ENCODE data around the gene EPHA3.

The EPHA3 gene

GRCh38 chr3:89503891-89504391 lies 396.5 kb downstream of the EPHA3 start:
- no peak overlapping the region for H3K4me2 ChIP-seq (ENCODE audit: low read depth, low read length, poor library complexity, severe bottlenecking)
- no peaks in the 10 kb centered on the region for H3F3A ChIP-seq (ENCODE audit: low read depth)
- H3K4me3 ChIP-seq (ENCODE audit: low read length, poor library complexity, severe bottlenecking), result no peak overlapping the region
- H3K27me3 ChIP-seq (ENCODE audit: insufficient read depth, low read length, poor library complexity, severe bottlenecking), result no peaks in the 10 kb centered on the region
- H4K20me1 ChIP-seq (ENCODE audit: insufficient read depth, low read length, poor library complexity, severe bottlenecking), result no peaks in the 10 kb centered on the region
- TF ChIP-seq CTCF (conservative IDR thresholded peaks at IDR 0.05; ENCODE audit: low read length) (no peak), EZH2phosphoT487 (IDR thresholded peaks at IDR 0.05; ENCODE audit: borderline replicate concordance) (no peak)
- no peaks in the 10 kb centered on the region for H3K9me3 ChIP-seq (ENCODE audit: insufficient read depth, low read depth, low read length)
- H3K36me3 ChIP-seq (ENCODE audit: insufficient read depth, low read length), result no peaks in the 10 kb centered on the region
- H3K79me2 ChIP-seq (ENCODE audit: insufficient read depth, low read length), result no peaks in the 10 kb centered on the region
- H3K4me1 ChIP-seq (ENCODE audit: insufficient read depth, low read length, poor library complexity, severe bottlenecking), result no peaks in the 10 kb centered on the region
- H3K9me2 ChIP-seq (replicated peaks; ENCODE audit: low read depth, low read length), result no peaks in the 10 kb centered on the region
- H2AFZ ChIP-seq (ENCODE audit: low read length), result no peak overlapping the region
- no peak overlapping the region for H3K9ac ChIP-seq (ENCODE audit: low read depth, low read length, poor library complexity, severe bottlenecking)

GRCh38 chr3:89504432-89504831 lies 397.0 kb downstream of the EPHA3 start:
- no peak for TF ChIP-seq EZH2phosphoT487 (IDR thresholded peaks at IDR 0.05; ENCODE audit: borderline replicate concordance)
- no peak for TF ChIP-seq CTCF (conservative IDR thresholded peaks at IDR 0.05; ENCODE audit: low read length)
- no peak overlapping the region for H3K4me2 ChIP-seq (ENCODE audit: low read depth, low read length, poor library complexity, severe bottlenecking)
- no peak overlapping the region for H3K9ac ChIP-seq (ENCODE audit: low read depth, low read length, poor library complexity, severe bottlenecking)
- H3K4me1 ChIP-seq (ENCODE audit: insufficient read depth, low read length, poor library complexity, severe bottlenecking), result no peaks in the 10 kb centered on the region
- H3K9me3 ChIP-seq (ENCODE audit: insufficient read depth, low read depth, low read length), result no peaks in the 10 kb centered on the region
- no peaks in the 10 kb centered on the region for H4K20me1 ChIP-seq (ENCODE audit: insufficient read depth, low read length, poor library complexity, severe bottlenecking)
- H3K79me2 ChIP-seq (ENCODE audit: insufficient read depth, low read length), result no peaks in the 10 kb centered on the region
- no peaks in the 10 kb centered on the region for H3K36me3 ChIP-seq (ENCODE audit: insufficient read depth, low read length)
- H3K4me3 ChIP-seq (ENCODE audit: low read length, poor library complexity, severe bottlenecking), result no peak overlapping the region
- no peaks in the 10 kb centered on the region for H3F3A ChIP-seq (ENCODE audit: low read depth)
- H3K9me2 ChIP-seq (replicated peaks; ENCODE audit: low read depth, low read length), result no peaks in the 10 kb centered on the region
- H3K27me3 ChIP-seq (ENCODE audit: insufficient read depth, low read length, poor library complexity, severe bottlenecking), result no peaks in the 10 kb centered on the region
- H2AFZ ChIP-seq (ENCODE audit: low read length), result 0 out of 2 replicates have a peak overlapping the region, but pooled peaks have one; percentile 45

GRCh38 chr3:89506462-89507103 lies 399.2 kb downstream of the EPHA3 start:
- Histone ChIP-seq H3K27me3 (ENCODE audit: insufficient read depth, low read length, poor library complexity, severe bottlenecking) (no peaks in the 10 kb centered on the region), H3K36me3 (ENCODE audit: insufficient read depth, low read length) (no peaks in the 10 kb centered on the region), H3K9me3 (ENCODE audit: insufficient read depth, low read depth, low read length) (no peaks in the 10 kb centered on the region), H3K4me2 (ENCODE audit: low read depth, low read length, poor library complexity, severe bottlenecking) (no peak overlapping the region), H3K9me2 (replicated peaks; ENCODE audit: low read depth, low read length) (no peaks in the 10 kb centered on the region), H3K79me2 (ENCODE audit: insufficient read depth, low read length) (no peaks in the 10 kb centered on the region), H4K20me1 (ENCODE audit: insufficient read depth, low read length, poor library complexity, severe bottlenecking) (no peaks in the 10 kb centered on the region), H3K9ac (ENCODE audit: low read depth, low read length, poor library complexity, severe bottlenecking) (no peak overlapping the region), H3F3A (ENCODE audit: low read depth) (no peaks in the 10 kb centered on the region), H2AFZ (ENCODE audit: low read length) (no peak overlapping the region), H3K4me3 (ENCODE audit: low read length, poor library complexity, severe bottlenecking) (no peak overlapping the region), H3K4me1 (ENCODE audit: insufficient read depth, low read length, poor library complexity, severe bottlenecking) (no peaks in the 10 kb centered on the region)
- no peak for TF ChIP-seq CTCF (conservative IDR thresholded peaks at IDR 0.05; ENCODE audit: low read length)
- TF ChIP-seq EZH2phosphoT487 (IDR thresholded peaks at IDR 0.05; ENCODE audit: borderline replicate concordance), result no peak
